Cardiac fibroblast (primary cell): ENCODE results near the gene CTTNBP2.

Experiments used
- DNase-seq, 2 donors: peaks; one replicate each; pipeline versions ENCODE4 v3.0.0 to v3.0.0-alpha.2; 2010; ENCODE audit warnings: low read depth in 2 of 2
- H3K4me3 ChIP-seq, 2 donors: replicated peaks in 1 of 2; 1 replicate in 1 of 2; 2 replicates in 1 of 2; pipeline ENCODE4 v1.5.1; 2011; ENCODE audit warnings: low read depth in 2 of 2, low read length in 2 of 2, mild to moderate bottlenecking in 2 of 2, moderate library complexity in 1 of 2
- TF ChIP-seq, protein P1 (sequence below): IDR thresholded peaks from one replicate; pipeline ENCODE4 v1.5.1; 2011; ENCODE audit warnings: low read depth, mild to moderate bottlenecking, low read length, inconsistent platforms

Gene CTTNBP2

DNA sequence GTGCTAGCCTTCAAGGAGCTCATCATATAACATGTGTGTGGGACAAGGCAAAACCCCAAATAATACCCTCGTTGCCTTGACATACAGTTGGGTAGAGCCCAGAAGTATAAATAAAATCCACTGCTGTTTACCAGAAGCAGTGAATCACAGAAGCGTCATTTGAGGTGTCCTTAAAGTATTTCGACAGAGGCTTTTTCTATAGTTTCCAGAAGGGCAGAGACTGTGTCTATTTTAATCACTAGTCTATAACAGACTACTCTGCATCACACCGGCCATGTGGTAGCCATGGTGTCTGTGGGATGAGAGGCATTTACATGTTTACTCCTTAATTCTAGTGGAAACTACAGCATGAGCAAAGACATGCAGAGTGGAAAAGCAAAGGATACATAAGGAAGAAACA, 131.3 kb downstream of the CTTNBP2 start:
- TF ChIP-seq, protein P1, sequence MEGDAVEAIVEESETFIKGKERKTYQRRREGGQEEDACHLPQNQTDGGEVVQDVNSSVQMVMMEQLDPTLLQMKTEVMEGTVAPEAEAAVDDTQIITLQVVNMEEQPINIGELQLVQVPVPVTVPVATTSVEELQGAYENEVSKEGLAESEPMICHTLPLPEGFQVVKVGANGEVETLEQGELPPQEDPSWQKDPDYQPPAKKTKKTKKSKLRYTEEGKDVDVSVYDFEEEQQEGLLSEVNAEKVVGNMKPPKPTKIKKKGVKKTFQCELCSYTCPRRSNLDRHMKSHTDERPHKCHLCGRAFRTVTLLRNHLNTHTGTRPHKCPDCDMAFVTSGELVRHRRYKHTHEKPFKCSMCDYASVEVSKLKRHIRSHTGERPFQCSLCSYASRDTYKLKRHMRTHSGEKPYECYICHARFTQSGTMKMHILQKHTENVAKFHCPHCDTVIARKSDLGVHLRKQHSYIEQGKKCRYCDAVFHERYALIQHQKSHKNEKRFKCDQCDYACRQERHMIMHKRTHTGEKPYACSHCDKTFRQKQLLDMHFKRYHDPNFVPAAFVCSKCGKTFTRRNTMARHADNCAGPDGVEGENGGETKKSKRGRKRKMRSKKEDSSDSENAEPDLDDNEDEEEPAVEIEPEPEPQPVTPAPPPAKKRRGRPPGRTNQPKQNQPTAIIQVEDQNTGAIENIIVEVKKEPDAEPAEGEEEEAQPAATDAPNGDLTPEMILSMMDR: no peak

DNA sequence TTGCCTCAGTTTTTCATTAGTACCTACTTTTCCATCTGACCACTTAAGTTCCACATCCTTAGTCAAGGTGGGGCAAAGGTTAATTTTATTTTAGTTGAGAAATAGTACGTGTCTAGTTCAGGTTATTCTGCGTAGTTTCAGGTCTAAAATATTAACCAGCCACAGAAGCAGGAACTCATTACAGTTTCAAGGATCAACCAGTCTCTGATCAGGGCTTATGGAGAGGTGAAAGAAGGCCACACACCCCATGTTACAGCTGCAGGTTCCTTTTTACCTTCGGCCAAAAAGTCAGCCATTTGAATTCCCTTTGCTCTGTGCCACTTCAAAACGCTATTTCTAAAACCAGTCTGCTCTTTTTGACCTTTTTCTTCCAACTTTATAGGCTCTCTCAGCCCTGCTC, 134.2 kb downstream of the CTTNBP2 start:
- TF ChIP-seq, protein P1: no peak

More for the DNA sequence above, 131.3 kb downstream of the CTTNBP2 start:
- no peak for DNase-seq
- H3K4me3 ChIP-seq: no peak overlapping the region

DNA sequence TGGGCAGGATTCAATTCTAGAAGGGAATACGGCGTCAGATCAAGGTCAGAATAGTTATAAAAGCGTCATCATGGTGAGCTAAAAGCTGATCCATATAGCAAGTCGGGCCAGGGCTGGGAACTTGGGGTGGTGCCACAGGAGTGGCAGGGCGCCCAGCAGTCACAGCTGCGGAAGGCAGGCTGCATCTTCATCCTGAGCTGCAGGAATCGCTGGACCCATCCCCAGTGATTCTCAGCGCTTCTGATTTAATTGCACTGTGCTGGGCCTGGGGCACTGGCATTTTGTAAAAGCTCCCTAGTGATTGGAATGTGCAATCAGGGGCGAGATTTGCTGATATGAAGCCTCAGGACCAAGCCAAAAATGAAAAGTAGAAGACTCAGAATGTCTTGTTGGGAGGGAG, 135.3 kb downstream of the CTTNBP2 start:
- H3K4me3 ChIP-seq: no peak overlapping the region
- TF ChIP-seq, protein P1: no peak
- no peak for DNase-seq

More for the DNA sequence above, 134.2 kb downstream of the CTTNBP2 start:
- no peak for DNase-seq
- H3K4me3 ChIP-seq: no peak overlapping the region

DNA sequence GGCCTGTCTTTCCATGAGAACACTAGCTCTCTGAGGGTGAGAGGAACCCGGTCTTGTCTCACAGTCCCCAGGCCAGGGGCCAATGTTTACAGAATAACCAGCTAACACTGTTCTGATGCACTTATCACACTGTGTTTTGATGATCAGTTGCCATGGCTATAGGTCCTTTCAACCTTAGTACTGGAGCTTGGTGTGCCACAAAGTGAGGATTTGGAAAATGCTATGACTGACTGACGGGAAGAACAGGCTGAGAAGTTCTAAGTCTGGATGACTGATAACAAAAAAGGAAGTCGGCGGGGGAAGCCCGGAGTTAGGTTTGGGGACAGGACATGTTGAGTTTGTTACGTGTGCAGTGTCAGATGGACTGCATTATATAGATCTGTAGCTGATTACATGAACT, 141.8 kb downstream of the CTTNBP2 start:
- no peak overlapping the region for H3K4me3 ChIP-seq
- no peak for DNase-seq
- TF ChIP-seq, protein P1: no peak

DNA sequence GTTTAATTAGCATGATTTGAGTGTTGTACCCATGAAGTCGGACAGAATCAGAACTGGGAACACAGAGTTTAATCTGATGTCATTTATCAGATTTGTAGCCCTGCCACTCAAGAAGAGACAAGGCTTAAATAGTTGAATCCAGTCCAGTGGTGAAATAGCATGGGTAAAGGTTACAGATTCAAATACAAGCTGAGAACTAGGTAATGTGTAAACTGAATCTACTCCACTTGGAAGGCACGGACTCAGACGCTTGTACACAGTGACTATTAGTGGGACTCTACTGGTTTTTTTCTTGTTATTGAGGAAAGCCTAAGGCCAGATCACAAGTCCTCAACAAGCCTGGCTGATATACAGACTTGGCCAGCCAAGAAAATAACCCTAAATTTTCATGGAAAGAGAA, 142.9 kb downstream of the CTTNBP2 start:
- no peak overlapping the region for H3K4me3 ChIP-seq
- DNase-seq: no peak
- TF ChIP-seq, protein P1: no peak

DNA sequence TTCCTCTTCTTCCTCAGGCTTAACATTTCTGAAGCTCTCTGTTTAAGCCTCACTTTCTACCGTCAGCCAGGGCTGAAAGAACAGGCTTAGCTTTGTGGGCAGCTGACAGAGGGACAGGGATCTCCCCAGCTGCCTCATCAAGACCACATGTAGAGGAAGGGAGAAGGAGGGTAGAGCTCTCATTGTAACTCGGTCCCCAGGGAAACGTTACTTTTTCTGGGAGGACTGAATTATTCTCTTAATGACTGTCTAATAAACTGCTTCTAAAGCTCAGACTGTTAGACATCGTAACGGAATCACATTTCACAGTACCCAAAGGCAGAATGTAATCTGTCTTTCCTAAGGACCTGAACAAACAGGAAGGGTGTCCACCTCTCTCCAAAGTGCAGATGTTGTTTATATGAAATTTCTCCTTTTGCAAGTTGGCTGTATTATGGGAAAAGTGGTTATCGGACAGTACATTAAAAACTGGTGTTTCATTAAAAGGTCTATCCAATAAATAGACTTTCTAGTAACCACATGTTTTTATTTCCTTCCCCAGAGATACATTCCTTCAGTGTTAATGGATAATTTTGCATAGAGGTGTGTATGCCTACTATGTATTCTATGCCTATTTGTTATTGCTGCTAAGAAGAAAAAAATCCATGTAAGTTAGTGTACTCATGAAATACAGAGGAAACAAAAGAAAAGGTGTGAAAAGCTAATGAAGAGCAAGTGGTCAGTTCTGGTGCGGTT, 144.2 kb downstream of the CTTNBP2 start:
- TF ChIP-seq, protein P1: no peak
- no peak for DNase-seq
- H3K4me3 ChIP-seq: no peak overlapping the region

DNA sequence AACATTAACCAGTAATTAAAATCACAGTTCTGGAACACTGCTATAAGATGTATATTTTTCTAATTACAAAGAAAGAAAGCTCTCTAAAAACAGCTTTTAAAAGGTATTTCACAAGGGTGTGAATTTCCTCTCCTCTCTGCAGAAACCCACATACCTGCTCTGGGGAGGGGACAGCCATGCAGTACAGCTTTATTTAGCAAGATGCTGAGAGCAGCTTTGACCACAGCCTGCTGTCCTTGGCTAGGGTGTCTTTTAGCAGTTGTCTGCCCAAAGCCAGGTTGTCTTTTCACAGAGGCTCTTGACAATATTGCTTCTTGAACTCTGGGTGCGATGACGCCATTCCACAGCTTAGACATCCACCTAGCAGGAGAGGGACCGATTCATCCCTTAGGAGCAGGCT, 148.3 kb downstream of the CTTNBP2 start:
- TF ChIP-seq, protein P1: no peak
- DNase-seq: no peak
- H3K4me3 ChIP-seq: no peak overlapping the region
